ENCODE measurements around the gene DIDO1. TPM values are rescaled to one million over a fixed set of nuclear protein-coding genes. Genes with fewer than 3 reads are reported as not detected.

The DIDO1 gene
- total and polyA plus RNA-seq, 2 donors (not counting 1 experiment from before 2014, with no cell fraction given) = 25.9 to 33.2 TPM

DNA sequence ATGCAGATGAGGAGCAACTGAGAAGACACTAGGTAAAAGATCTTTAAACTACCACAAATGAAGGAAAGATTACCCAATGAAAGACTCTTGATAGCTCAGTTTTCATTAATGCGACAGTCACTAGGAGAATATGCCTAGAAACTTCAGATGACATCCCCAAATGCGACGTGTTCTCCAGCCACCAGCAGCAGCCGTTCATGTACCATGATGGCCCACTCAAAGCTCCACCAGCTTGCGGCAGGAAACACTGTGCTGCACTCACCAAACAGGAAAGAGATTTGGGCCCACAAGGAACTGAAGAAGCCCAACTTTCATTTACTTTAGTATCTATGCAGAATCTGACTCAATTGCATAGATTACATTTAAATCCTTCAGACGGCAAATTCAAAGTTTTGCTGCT is 7.5 kb downstream of the DIDO1 start:
- Histone ChIP-seq H3K79me2 (ENCODE audit: control insufficient read depth, insufficient read depth, low read length) (peaks cover 100% of the 10 kb centered on the region), H2AFZ (ENCODE audit: low read length) (no peak overlapping the region), H3K36me3 (ENCODE audit: control insufficient read depth, insufficient read depth, low read length) (no peaks in the 10 kb centered on the region), H3K4me2 (ENCODE audit: extremely low read depth, insufficient read depth, low read length) (no peak overlapping the region), H3K27ac (ENCODE audit: insufficient read depth, low read length) (no peak overlapping the region), H3K9me3 (ENCODE audit: control insufficient read depth, insufficient read depth, low read depth, low read length) (no peaks in the 10 kb centered on the region), H3K4me3 (replicated peaks in 1 of 4; ENCODE audit: control extremely low read depth in 1 of 4, insufficient read depth in 1 of 4, low read depth in 3 of 4, low read length in 4 of 4) (no peak overlapping the region), H3K4me1 (ENCODE audit: control insufficient read depth, extremely low read depth, insufficient read depth, low read length) (peaks cover 14% of the 10 kb centered on the region), H4K20me1 (ENCODE audit: control insufficient read depth, extremely low read depth, insufficient read depth, low read length) (peaks cover 9% of the 10 kb centered on the region), H3K27me3 (ENCODE audit: control insufficient read depth, insufficient read depth, low read length) (no peaks in the 10 kb centered on the region), H3K9ac (ENCODE audit: insufficient read depth, low read length) (no peak overlapping the region)
- DNase-seq (ENCODE audit: low read depth in 2 of 2) = no peak
- TF ChIP-seq EZH2 (IDR thresholded peaks at IDR 0.05; ENCODE audit: low read length, missing control alignments) (no peak), CTCF (conservative IDR thresholded peaks at IDR 0.05 in 1 of 2, IDR thresholded peaks at IDR 0.05 in 1 of 2; ENCODE audit: low read depth in 1 of 2, low read length in 2 of 2) (no peak)

- no peak overlapping the region for H3K9ac ChIP-seq (ENCODE audit: insufficient read depth, low read length)
- H3K4me3 ChIP-seq (replicated peaks in 1 of 4; ENCODE audit: control extremely low read depth in 1 of 4, insufficient read depth in 1 of 4, low read depth in 3 of 4, low read length in 4 of 4) = no peak overlapping the region
- peaks cover 14% of the 10 kb centered on the region for H3K4me1 ChIP-seq (ENCODE audit: control insufficient read depth, extremely low read depth, insufficient read depth, low read length)
- H3K27me3 ChIP-seq (ENCODE audit: control insufficient read depth, insufficient read depth, low read length) = no peaks in the 10 kb centered on the region
- no peak overlapping the region for H3K4me2 ChIP-seq (ENCODE audit: extremely low read depth, insufficient read depth, low read length)
- H3K27ac ChIP-seq (ENCODE audit: insufficient read depth, low read length) = no peak overlapping the region
- peaks cover 100% of the 10 kb centered on the region for H3K79me2 ChIP-seq (ENCODE audit: control insufficient read depth, insufficient read depth, low read length)
- H4K20me1 ChIP-seq (ENCODE audit: control insufficient read depth, extremely low read depth, insufficient read depth, low read length) = peaks cover 9% of the 10 kb centered on the region
- no peaks in the 10 kb centered on the region for H3K9me3 ChIP-seq (ENCODE audit: control insufficient read depth, insufficient read depth, low read depth, low read length)
- no peaks in the 10 kb centered on the region for H3K36me3 ChIP-seq (ENCODE audit: control insufficient read depth, insufficient read depth, low read length)
- no peak for DNase-seq (ENCODE audit: low read depth in 2 of 2)
- TF ChIP-seq CTCF (conservative IDR thresholded peaks at IDR 0.05 in 1 of 2, IDR thresholded peaks at IDR 0.05 in 1 of 2; ENCODE audit: low read depth in 1 of 2, low read length in 2 of 2) (no peak), EZH2 (IDR thresholded peaks at IDR 0.05; ENCODE audit: low read length, missing control alignments) (no peak)
- H2AFZ ChIP-seq (ENCODE audit: low read length) = no peak overlapping the region
Observed at GRCh38 chr20:62918147-62918546, 8.2 kb downstream of the DIDO1 start.

DNA sequence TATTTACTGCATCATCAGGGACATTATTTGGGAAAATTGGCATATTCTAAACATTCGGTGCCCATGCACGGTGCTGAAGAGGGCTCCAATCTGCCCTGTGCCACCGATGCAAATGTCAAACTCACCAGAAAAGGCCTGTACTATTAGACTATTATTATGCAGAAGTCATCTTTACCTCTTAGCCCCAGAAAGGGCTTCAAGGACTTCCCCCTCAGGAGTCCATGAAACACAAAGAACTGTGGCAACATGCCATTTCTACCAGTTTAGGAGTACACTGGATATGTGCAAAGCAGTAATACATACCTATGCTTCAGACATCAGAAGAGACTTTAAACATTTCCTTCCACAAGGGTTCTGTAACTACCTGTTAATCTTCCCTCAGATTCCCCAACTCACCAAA is 8.6 kb downstream of the DIDO1 start:
- Histone ChIP-seq H3K27ac (ENCODE audit: insufficient read depth, low read length) (no peak overlapping the region), H3K4me1 (ENCODE audit: control insufficient read depth, extremely low read depth, insufficient read depth, low read length) (peaks cover 14% of the 10 kb centered on the region), H3K4me3 (replicated peaks in 1 of 4; ENCODE audit: control extremely low read depth in 1 of 4, insufficient read depth in 1 of 4, low read depth in 3 of 4, low read length in 4 of 4) (no peak overlapping the region), H3K4me2 (ENCODE audit: extremely low read depth, insufficient read depth, low read length) (no peak overlapping the region), H3K79me2 (ENCODE audit: control insufficient read depth, insufficient read depth, low read length) (peaks cover 99% of the 10 kb centered on the region), H3K9me3 (ENCODE audit: control insufficient read depth, insufficient read depth, low read depth, low read length) (no peaks in the 10 kb centered on the region), H4K20me1 (ENCODE audit: control insufficient read depth, extremely low read depth, insufficient read depth, low read length) (peaks cover 8% of the 10 kb centered on the region), H3K27me3 (ENCODE audit: control insufficient read depth, insufficient read depth, low read length) (no peaks in the 10 kb centered on the region), H3K9ac (ENCODE audit: insufficient read depth, low read length) (no peak overlapping the region), H3K36me3 (ENCODE audit: control insufficient read depth, insufficient read depth, low read length) (peaks cover 2% of the 10 kb centered on the region), H2AFZ (ENCODE audit: low read length) (no peak overlapping the region)
- DNase-seq (ENCODE audit: low read depth in 2 of 2) = no peak
- TF ChIP-seq EZH2 (IDR thresholded peaks at IDR 0.05; ENCODE audit: low read length, missing control alignments) (no peak), CTCF (conservative IDR thresholded peaks at IDR 0.05 in 1 of 2, IDR thresholded peaks at IDR 0.05 in 1 of 2; ENCODE audit: low read depth in 1 of 2, low read length in 2 of 2) (no peak)
